Measurements from ENCODE around the gene LENG8.

DNA sequence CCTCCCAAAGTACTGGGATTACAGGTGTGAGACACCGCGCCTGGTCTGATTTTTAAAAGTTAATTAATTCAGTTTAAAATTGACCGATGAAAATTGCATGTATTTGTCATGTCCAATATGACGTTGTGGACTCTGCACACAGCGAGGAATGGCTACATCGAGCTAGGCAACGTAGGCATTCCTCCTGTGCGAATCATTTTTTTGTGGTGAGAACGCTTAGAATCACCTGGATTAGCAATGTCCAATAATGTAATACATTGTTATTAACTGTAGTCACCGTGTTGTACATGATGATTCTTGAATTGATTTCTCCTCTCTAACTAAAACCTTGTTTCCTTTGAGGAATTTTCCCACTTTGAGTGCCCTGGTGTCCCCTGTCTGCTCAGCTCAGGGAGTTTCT is 57.1 kb downstream of the LENG8 start:
- TF ChIP-seq, protein P1, sequence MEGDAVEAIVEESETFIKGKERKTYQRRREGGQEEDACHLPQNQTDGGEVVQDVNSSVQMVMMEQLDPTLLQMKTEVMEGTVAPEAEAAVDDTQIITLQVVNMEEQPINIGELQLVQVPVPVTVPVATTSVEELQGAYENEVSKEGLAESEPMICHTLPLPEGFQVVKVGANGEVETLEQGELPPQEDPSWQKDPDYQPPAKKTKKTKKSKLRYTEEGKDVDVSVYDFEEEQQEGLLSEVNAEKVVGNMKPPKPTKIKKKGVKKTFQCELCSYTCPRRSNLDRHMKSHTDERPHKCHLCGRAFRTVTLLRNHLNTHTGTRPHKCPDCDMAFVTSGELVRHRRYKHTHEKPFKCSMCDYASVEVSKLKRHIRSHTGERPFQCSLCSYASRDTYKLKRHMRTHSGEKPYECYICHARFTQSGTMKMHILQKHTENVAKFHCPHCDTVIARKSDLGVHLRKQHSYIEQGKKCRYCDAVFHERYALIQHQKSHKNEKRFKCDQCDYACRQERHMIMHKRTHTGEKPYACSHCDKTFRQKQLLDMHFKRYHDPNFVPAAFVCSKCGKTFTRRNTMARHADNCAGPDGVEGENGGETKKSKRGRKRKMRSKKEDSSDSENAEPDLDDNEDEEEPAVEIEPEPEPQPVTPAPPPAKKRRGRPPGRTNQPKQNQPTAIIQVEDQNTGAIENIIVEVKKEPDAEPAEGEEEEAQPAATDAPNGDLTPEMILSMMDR (conservative IDR thresholded peaks at IDR 0.05; ENCODE audit: low read length), result no peak
- no peak for TF ChIP-seq EZH2phosphoT487 (IDR thresholded peaks at IDR 0.05; ENCODE audit: borderline replicate concordance, low read depth, low read length)

All from OCI-LY7 (cell line).